Brain microvascular endothelial cell (primary cell): ENCODE measurements around the gene PIGM.

ENCODE experiments used
- DNase-seq: peaks from one replicate; pipeline ENCODE4 v3.0.0-alpha.2; 2020
- H3K27ac ChIP-seq: fragments of 250-450 bp; sonication (Bioruptor Pico); 2 replicates; pipeline ENCODE4 v1.5.1; 2020; ENCODE audit warnings: mild to moderate bottlenecking, moderate library complexity
- H3K27me3 ChIP-seq: fragments of 250-450 bp; sonication (Bioruptor Pico); replicated peaks from 2 replicates; pipeline ENCODE4 v1.5.1; 2020; ENCODE audit warnings: mild to moderate bottlenecking
- H3K36me3 ChIP-seq: fragments of 250-450 bp; sonication (Bioruptor Pico); replicated peaks from 2 replicates; pipeline ENCODE4 v1.5.1; 2020; ENCODE audit warnings: mild to moderate bottlenecking
- H3K4me3 ChIP-seq: 2 replicates; pipeline ENCODE4 v1.5.1; 2011; ENCODE audit warnings: low read depth, mild to moderate bottlenecking, control low read depth, low read length, moderate library complexity
- CTCF ChIP-seq: IDR thresholded peaks from 2 replicates; pipeline ENCODE4 v1.5.1; 2011; ENCODE audit warnings: low read depth, mild to moderate bottlenecking, moderate library complexity, low read length, control low read depth, inconsistent platforms; ENCODE audit errors: missing control alignments
- in situ Hi-C: cut with HindIII; loops from 2 replicates; pipeline ENCODE4 v1.10.0; 2017; ENCODE audit warnings: low sequenced_read_pairs, low pct_ligation_motif_present

PIGM gene

DNA sequence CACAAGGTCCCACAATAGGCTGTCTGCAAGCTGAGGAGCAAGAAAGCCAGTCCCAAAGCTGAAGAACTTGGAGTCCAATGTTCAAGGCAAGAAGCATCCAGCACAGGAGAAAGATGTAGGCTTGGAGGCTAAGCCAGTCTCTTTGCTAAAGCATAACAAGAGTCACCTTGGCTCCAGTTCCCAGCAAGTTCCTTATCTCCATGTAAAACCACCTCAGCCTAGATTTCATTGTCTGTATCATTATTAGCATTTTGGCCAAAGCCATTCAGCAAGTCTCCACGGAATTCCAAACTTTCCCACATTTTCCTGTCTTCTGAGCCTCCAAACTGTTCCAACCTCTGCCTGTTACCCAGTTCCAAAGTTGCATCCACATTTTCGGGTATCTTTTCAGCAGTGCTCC, 36.9 kb downstream of the PIGM start:
- Histone ChIP-seq H3K27ac (no peak overlapping the region), H3K4me3 (no peak overlapping the region), H3K36me3 (no peaks in the 10 kb centered on the region), H3K27me3 (no peaks in the 10 kb centered on the region)
- in situ Hi-C loops: no loop called here
- TF ChIP-seq CTCF: no peak
- no peak for DNase-seq

DNA sequence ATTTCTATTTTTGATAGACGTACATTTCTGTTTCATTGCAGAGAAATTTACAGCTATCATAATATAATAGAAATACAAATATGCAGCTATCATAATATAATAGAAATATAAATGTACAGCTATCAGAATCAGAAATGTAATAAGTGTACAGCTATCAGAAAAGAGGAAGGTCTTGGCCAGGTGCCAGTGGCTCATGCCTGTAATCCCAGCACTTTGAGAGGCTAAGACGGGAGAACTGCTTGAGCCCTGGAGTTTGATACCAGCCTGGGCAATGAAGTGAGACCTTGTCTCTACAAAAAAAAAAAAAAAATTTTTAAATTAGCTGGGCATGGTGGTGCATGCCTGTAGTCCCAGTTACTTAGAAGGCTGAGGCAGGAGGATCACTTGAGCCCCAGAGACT, 37.9 kb downstream of the PIGM start:
- H3K27me3 ChIP-seq: no peaks in the 10 kb centered on the region
- DNase-seq: no peak
- H3K4me3 ChIP-seq: no peak overlapping the region
- TF ChIP-seq CTCF: no peak
- no peak overlapping the region for H3K27ac ChIP-seq
- H3K36me3 ChIP-seq: no peaks in the 10 kb centered on the region
- in situ Hi-C loops: no loop called here

- Histone ChIP-seq H3K27me3 (peaks cover under 1% of the 10 kb centered on the region), H3K36me3 (no peaks in the 10 kb centered on the region), H3K27ac (no peak overlapping the region), H3K4me3 (no peak overlapping the region)
- DNase-seq: no peak
- no peak for TF ChIP-seq CTCF
- in situ Hi-C loops: no loop called here
Measured at GRCh38 chr1:159992161-159992560, 39.6 kb downstream of the PIGM start.

DNA sequence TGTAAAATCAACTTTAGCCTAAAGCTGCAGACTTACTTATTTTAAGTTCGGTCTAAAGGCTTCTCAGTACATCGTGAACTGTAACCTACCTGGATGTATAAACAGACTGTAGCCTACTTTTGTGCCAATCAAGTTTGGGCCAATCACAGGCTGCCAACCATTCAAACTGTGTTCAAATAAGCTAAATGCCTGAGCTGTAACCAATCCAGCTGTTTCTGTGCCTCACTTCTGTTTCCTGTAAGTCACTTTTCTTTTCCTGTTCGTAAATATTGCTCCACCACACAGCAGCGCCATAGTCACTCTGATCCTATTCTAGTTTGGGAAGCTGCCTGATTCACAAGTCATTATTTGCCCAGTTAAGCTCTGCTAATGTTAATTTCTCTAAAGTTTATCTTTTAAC, 40.3 kb downstream of the PIGM start:
- Histone ChIP-seq H3K27me3 (peaks cover 2% of the 10 kb centered on the region), H3K27ac (no peak overlapping the region), H3K36me3 (no peaks in the 10 kb centered on the region), H3K4me3 (no peak overlapping the region)
- in situ Hi-C loops: no loop called here
- TF ChIP-seq CTCF: no peak
- DNase-seq: no peak

DNA sequence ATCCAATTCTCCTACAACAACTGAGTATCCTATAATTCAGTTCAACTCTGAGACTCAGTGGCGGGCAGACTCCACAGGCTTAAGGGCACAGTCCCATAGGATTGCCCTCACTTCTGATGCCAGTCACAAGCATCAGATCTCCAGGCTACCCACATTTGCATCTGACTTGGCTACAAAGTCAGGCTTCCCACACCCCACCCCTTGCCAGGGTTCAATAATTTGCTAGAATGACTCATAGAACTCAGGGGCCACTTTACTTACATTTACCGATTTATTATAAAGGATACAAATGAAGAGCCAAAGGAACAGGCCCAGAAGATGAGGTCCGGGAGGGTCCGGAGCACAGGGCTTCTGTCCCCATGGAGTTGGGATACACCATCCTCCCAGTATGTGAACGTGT, 41.8 kb downstream of the PIGM start:
- no peak for TF ChIP-seq CTCF
- Histone ChIP-seq H3K36me3 (no peaks in the 10 kb centered on the region), H3K4me3 (no peak overlapping the region), H3K27me3 (peaks cover 2% of the 10 kb centered on the region), H3K27ac (no peak overlapping the region)
- DNase-seq: no peak
- in situ Hi-C loops: no loop called here

GRCh38 chr1:159989581-159989980, 42.2 kb downstream of the PIGM start:
- in situ Hi-C loops: no loop called here
- peaks cover 2% of the 10 kb centered on the region for H3K27me3 ChIP-seq
- no peak overlapping the region for H3K27ac ChIP-seq
- no peak for DNase-seq
- H3K36me3 ChIP-seq: no peaks in the 10 kb centered on the region
- no peak for TF ChIP-seq CTCF
- H3K4me3 ChIP-seq: no peak overlapping the region
